Activated CD4-positive, alpha-beta T cell treated with anti-CD3 and anti-CD28 coated beads for 48 hours (primary cell): ENCODE data around the gene AHCY.
"Not testable (repeated sequence)": the region's sequence is repeated elsewhere in the genome, so short reads cannot be mapped to it uniquely, and the experiment has no call there.

Source experiments
- DNase-seq: peaks from one replicate; pipeline ENCODE4 v3.0.0-alpha.2; 2020

The AHCY gene

GRCh38 chr20:34302723-34303533, at the start of gene AHCY:
Gene AHCY (minus strand): TSS chr20:34303355. CDS start chr20:34303270, 85 bp downstream.
- DNase-seq: peak; percentile 98

DNA sequence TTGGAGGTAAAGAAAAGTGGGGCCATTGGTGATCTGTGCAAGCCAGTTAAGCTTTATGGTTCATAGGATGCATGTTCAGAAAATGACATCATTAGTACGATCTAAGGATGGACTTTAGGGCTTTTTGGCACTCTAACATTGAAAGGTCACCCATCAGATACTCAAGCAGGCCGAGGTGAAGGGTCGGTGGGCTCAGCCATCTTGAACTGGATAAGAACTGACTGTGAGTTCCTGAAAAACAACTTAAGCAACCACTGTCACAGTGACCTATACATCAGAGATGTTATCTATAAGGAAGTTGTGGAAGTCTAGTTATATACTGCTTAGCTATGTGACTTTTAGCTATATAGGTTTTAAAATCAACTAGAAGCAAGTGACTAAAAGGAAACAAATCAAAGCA, 46.9 kb upstream of the AHCY start:
- DNase-seq: no peak

DNA sequence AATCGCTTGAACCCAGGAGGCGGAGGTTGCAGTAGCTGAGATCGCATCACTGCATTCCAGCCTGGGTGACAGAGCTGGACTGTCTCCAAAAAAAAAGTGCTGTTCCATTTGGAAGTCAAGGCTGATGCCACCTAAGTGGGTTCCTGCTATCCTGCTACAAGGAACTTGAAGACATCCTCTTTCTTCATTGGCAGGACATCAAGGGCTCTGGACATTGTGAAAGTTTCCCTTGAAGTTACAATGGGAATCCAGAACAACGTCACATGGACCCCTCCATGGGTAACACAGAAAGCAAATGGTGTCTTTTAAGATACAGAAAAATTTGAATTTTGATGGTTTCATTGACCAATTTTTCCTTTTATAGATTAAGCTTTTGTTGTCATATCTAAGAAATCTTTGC, 44.4 kb upstream of the AHCY start:
- no peak for DNase-seq

- DNase-seq: not testable (repeated sequence)
These were observed 43.3 kb upstream of the AHCY start for GRCh38 chr20:34346533-34346865.

DNA sequence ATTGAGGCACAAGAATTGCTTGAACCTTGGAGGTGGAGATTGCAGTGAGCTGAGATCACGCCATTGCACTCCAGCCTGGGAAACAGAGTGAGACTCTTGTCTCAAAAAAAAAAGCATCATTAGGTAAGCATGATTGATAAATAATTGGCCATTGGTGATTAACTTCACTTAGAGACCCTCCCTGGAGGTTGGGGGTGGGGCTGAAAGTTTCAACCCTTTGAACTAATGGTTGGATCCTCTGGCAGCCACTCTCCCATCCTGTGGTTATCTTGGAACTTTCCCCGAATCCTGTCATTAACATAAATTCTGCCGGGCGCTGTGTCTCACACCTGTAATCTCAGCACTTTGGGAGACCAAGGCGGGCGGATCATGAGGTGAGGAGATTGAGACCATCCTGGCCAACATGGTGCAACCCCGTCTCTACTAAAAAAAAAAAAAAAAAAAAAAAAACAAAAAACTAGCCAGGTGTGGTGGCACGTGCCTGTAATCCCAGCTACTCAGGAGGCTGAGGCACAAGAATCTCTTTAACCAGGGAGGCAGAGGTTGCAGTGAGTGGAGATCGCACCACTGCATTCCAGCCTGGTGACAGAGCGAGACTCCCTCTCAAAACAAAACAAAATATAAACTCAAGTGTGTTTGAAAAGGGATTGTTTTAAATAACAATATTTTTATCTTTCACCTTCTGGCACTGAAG, 42.8 kb upstream of the AHCY start:
- not testable (repeated sequence) for DNase-seq

- DNase-seq: no peak
These were observed 42.2 kb upstream of the AHCY start for GRCh38 chr20:34345402-34345736.

DNA sequence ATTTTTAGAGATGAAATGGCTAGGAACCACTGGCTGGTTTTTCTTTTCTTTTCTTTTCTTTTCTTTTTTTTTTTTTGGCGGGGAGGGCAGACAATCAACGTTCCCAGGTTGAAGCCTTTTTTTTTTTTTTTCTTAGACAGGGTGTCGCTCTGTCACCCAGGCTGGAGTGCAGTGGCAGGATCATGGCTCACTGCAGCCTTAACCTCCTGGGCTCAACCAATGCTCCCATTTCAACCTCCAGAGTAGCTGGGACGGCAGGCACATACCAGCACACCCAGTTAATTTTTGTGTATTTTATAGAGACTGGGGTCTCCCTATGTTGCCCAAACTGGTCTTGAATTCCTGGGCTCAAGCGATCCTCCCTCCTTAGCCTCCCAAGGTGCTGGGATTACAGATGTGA, 41.1 kb upstream of the AHCY start:
- no peak for DNase-seq

GRCh38 chr20:34343458-34344211, 40.5 kb upstream of the AHCY start:
- DNase-seq: no peak

- DNase-seq: not testable (repeated sequence)
These were observed 38.0 kb upstream of the AHCY start for GRCh38 chr20:34341199-34341598.

- not testable (repeated sequence) for DNase-seq
These were observed 37.6 kb upstream of the AHCY start for GRCh38 chr20:34340726-34341125.

- DNase-seq: no peak
These were observed 35.0 kb upstream of the AHCY start for GRCh38 chr20:34337982-34338726.

DNA sequence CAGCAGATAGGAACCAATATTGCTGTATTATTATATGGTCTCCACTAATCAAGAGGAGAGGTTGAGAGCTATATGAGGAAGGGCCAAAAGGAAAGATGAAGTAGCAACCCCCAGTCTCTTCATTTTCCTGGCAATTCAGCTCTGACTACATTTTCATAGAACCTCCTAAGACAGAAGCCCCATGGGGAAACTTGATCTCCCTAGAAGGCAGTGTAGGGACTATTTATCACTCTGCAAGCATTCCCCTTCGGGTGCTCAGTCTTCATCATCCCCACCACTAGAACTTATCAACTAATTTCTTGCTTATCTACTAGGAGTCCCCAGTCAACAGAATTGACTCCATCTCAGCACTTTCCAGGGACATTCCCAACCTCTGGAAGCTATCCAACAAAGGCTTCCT, 34.4 kb upstream of the AHCY start:
- no peak for DNase-seq

GRCh38 chr20:34334654-34335407, 31.7 kb upstream of the AHCY start:
- DNase-seq: no peak

GRCh38 chr20:34333786-34334185, 30.6 kb upstream of the AHCY start:
- no peak for DNase-seq

GRCh38 chr20:34332262-34332920, 29.2 kb upstream of the AHCY start:
- DNase-seq: no peak

DNA sequence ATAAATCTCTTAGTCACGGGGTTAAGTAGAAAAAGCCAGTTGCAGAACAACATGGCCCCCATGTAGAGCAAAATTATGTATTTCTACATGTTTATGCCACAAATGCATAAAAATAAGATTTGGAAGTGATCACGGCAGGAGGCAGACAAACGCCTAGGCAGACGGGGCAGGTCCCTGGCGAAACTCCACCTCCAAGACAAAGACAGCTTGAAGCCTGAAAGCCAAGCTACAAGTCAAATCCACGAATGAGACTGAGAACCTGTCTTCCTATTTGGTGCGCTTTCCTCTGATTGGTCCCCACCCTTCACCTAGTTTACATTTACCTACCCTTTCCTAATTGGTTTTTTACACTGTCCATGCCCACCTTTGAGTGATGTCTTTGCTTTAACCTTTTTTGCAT, 28.7 kb upstream of the AHCY start:
- DNase-seq: no peak

DNA sequence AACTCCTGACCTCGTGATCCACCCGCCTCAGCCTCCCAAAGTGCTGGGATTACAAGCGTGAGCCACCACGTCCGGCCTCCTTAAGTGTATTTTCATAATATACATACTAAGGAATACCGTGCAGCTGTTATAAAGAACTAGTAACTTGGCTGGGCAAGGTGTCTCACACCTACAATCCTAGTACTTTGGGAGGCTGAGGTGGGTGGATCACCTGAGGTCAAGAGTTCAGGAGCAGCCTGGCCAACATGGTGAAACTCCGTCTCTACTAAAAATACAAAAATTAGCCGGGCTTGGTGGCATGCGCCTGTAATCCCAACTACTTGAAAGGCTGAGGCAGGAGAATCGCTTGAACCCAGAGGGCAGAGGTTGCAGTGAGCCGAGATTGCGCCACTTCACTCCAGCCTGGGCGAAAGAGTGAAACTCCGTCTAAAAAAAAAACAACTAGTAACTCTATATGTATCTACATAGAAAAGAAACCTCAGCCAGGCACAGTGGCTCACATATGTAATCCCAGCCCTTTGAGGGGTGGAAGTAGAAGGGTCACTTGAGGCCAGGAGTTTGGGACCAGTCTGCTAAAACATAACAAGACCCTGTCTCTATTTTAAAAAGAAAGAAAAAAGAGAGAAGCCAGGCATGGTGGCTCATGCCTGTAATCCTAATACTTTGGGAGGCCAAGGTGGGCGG, 27.8 kb upstream of the AHCY start:
- not testable (repeated sequence) for DNase-seq

- no peak for DNase-seq
These were observed 25.9 kb upstream of the AHCY start for GRCh38 chr20:34328928-34329677.

- DNase-seq: not testable (repeated sequence)
These were observed 25.1 kb upstream of the AHCY start for GRCh38 chr20:34328207-34328606.

GRCh38 chr20:34324541-34324940, 21.4 kb upstream of the AHCY start:
- no peak for DNase-seq
